HCT116 (cell line): Measurements from ENCODE around the gene CYP11A1. TPM values are rescaled to one million over a fixed set of nuclear protein-coding genes. Genes with fewer than 3 reads are reported as not detected.

Experiments used
- ATAC-seq: fragments of 200-7000 bp; cut with Tn5 transposase; 2 replicates; pipeline ENCODE4 v1.9.1; 2020; ENCODE audit warnings: mild to moderate bottlenecking, moderate library complexity
- BruUV-seq: library from RNA; stranded (reverse); fragments of 400-500 nt; replicated peaks from 2 replicates; lab custom pipeline; 2021; lab: Mats Ljungman, UMichigan
- CTCF ChIA-PET: fragments of 300-600 bp; sonication (Branson Sonifier 250); formaldehyde crosslinking; loops from one replicate; lab custom pipeline; 2021; ENCODE audit warnings: antibody characterized with exemption; lab: Charles Lee
- POLR2A ChIA-PET: fragments of 300-600, 350-600 bp; sonication (Branson Sonifier 250); formaldehyde crosslinking; loops from one replicate; lab custom pipeline; 2021; ENCODE audit warnings: antibody characterized with exemption; lab: Charles Lee
- RAD21 ChIA-PET, 2 experiments: fragments of 300-600 bp; sonication (Branson Sonifier 250); formaldehyde crosslinking; loops; one replicate each; lab custom pipeline; 2023; ENCODE audit warnings: low total read pairs in 2 of 2; ENCODE audit not compliant: uncharacterized antibody in 2 of 2, unreplicated experiment in 2 of 2, low non-redundant PET in 1 of 2; lab: Charles Lee
- DNase-seq: peaks from one replicate; pipeline ENCODE4 v3.0.0-alpha.2; 2010; ENCODE audit warnings: low read depth, low spot score
- H2AFZ ChIP-seq: fragments of 200-600 bp; shearing (Covaris generic), sonication (generic); 2 replicates; pipeline ENCODE4 v1.6.1; 2017; ENCODE audit warnings: low read depth, mixed run types, mixed read lengths, antibody characterized with exemption, low read length; ENCODE audit not compliant: poor library complexity, severe bottlenecking
- H3K27ac ChIP-seq: 2 replicates; pipeline ENCODE4 v1.5.1; 2012; ENCODE audit warnings: low read depth, low read length
- H3K27me3 ChIP-seq: fragments of 200-600 bp; sonication (generic); 2 replicates; pipeline ENCODE4 v1.6.1; 2016; ENCODE audit warnings: mixed run types, low read length, mixed read lengths; ENCODE audit not compliant: insufficient read depth
- H3K36me3 ChIP-seq, 2 experiments: fragments of 200-500 bp in 1 of 2; fragments of 200-600 bp in 1 of 2; sonication (Bioruptor generic) in 1 of 2; sonication (generic) in 1 of 2; 2 replicates each; pipeline versions ENCODE4 v1.5.1 to v1.6.1; 2014 to 2016; ENCODE audit warnings: low read length in 2 of 2, inconsistent platforms in 1 of 2, mixed read lengths in 1 of 2, mixed run types in 1 of 2; ENCODE audit not compliant: insufficient read depth in 2 of 2, control insufficient read depth in 1 of 2
- H3K4me1 ChIP-seq, 2 experiments: fragments of 200-600 bp in 1 of 2; sonication (generic) in 1 of 2; 2 replicates each; pipeline versions ENCODE4 v1.5.1 to v1.6.1; 2012 to 2017; ENCODE audit warnings: low read length in 2 of 2, inconsistent platforms in 1 of 2, mild to moderate bottlenecking in 1 of 2, mixed read lengths in 1 of 2, mixed run types in 1 of 2, moderate library complexity in 1 of 2; ENCODE audit not compliant: insufficient read depth in 2 of 2, control insufficient read depth in 1 of 2
- H3K4me2 ChIP-seq: fragments of 200-600 bp; sonication (generic); 2 replicates; pipeline ENCODE4 v1.6.1; 2017; ENCODE audit warnings: mixed run types, low read length, mixed read lengths
- H3K4me3 ChIP-seq, 2 experiments: fragments of 200-600 bp in 1 of 2; sonication (generic) in 1 of 2; replicated peaks in 1 of 2; 2 replicates each; pipeline ENCODE4 v1.5.1; 2011 to 2016; ENCODE audit warnings: low read length in 2 of 2, control low read depth in 1 of 2, low read depth in 1 of 2, mild to moderate bottlenecking in 1 of 2, mixed read lengths in 1 of 2, mixed run types in 1 of 2
- H3K79me2 ChIP-seq: fragments of 200-600 bp; sonication (generic); 2 replicates; pipeline ENCODE4 v1.6.1; 2017; ENCODE audit warnings: mild to moderate bottlenecking, mixed run types, low read length, moderate library complexity, mixed read lengths; ENCODE audit not compliant: insufficient read depth
- H3K9ac ChIP-seq: fragments of 200-600 bp; sonication (generic); 2 replicates; pipeline ENCODE4 v1.6.1; 2016; ENCODE audit warnings: low read length, mixed read lengths
- H3K9me2 ChIP-seq: fragments of 200-600 bp; sonication (generic), shearing (Covaris generic); 2 replicates; pipeline ENCODE4 v1.6.1; 2017; ENCODE audit warnings: mixed run types, mild to moderate bottlenecking, moderate library complexity; ENCODE audit not compliant: insufficient read depth
- H3K9me3 ChIP-seq, 2 experiments: fragments of 200-500 bp in 1 of 2; fragments of 200-600 bp in 1 of 2; sonication (Bioruptor generic) in 1 of 2; sonication (generic) in 1 of 2; 2 replicates each; pipeline ENCODE4 v1.6.1; 2014 to 2017; ENCODE audit warnings: low read length in 2 of 2, mixed read lengths in 2 of 2, inconsistent platforms in 1 of 2, low read depth in 1 of 2, mild to moderate bottlenecking in 1 of 2, mixed run types in 1 of 2, moderate library complexity in 1 of 2; ENCODE audit not compliant: control insufficient read depth in 1 of 2, insufficient read depth in 1 of 2
- H4K20me1 ChIP-seq: fragments of 200-600 bp; sonication (generic), shearing (Covaris generic); 2 replicates; pipeline ENCODE4 v1.6.1; 2017; ENCODE audit warnings: mixed run types, mild to moderate bottlenecking, moderate library complexity; ENCODE audit not compliant: insufficient read depth
- CBX3 ChIP-seq: IDR thresholded peaks from 2 replicates; pipeline ENCODE4 v1.6.1; 2012; ENCODE audit warnings: low read depth
- EGR1 ChIP-seq: IDR thresholded peaks from 2 replicates; pipeline ENCODE4 v1.6.1; 2012; ENCODE audit warnings: low read depth
- EZH2phosphoT487 ChIP-seq: fragments of 200-600 bp; IDR thresholded peaks from 2 replicates; pipeline ENCODE4 v1.6.1; 2018; ENCODE audit warnings: antibody characterized with exemption, borderline replicate concordance
- JUND ChIP-seq: IDR thresholded peaks from 2 replicates; pipeline ENCODE4 v1.6.1; 2012
- POLR2AphosphoS5 ChIP-seq: IDR thresholded peaks from 2 replicates; pipeline ENCODE4 v1.6.1; 2011; ENCODE audit warnings: mild to moderate bottlenecking, low read depth, low read length, moderate library complexity
- SRF ChIP-seq: IDR thresholded peaks from 2 replicates; pipeline ENCODE4 v1.6.1; 2012; ENCODE audit warnings: low read depth
- TCF7L2 ChIP-seq: IDR thresholded peaks from 2 replicates; pipeline ENCODE4 v1.7.0; 2011; ENCODE audit warnings: borderline replicate concordance, inconsistent platforms; ENCODE audit not compliant: insufficient read depth, insufficient read length; ENCODE audit errors: extremely low read depth
- intact Hi-C: fragments of 100-400 bp; cut with micrococcal nuclease; formaldehyde crosslinking; loops from 2 replicates; pipeline ENCODE4 v1.10.0; 2022
- total RNA-seq: library from RNA; stranded (reverse); gene quantifications from one replicate; pipeline ENCODE4 v1.2.1, GENCODE V29; 2021; ENCODE audit not compliant: unreplicated experiment
- TF ChIP-seq, protein P1 (sequence below): IDR thresholded peaks from 2 replicates; pipeline ENCODE4 v1.6.1; 2012
- TF ChIP-seq, protein P2 (sequence below), 3 experiments: fragments of 200-600 bp in 1 of 3; sonication (generic) in 1 of 3; IDR thresholded peaks in 2 of 3; conservative IDR thresholded peaks in 1 of 3; 2 replicates each; pipeline ENCODE4 v1.5.1; 2012 to 2017; ENCODE audit warnings: low read depth in 2 of 3, low read length in 2 of 3, antibody characterized with exemption in 1 of 3, borderline replicate concordance in 1 of 3, control low read depth in 1 of 3, mild to moderate bottlenecking in 1 of 3, mixed read lengths in 1 of 3, mixed run types in 1 of 3, moderate library complexity in 1 of 3; ENCODE audit not compliant: insufficient read depth in 1 of 3

The CYP11A1 gene
- total RNA-seq, 1 experiment from 2014 or later, result 0.57 TPM

DNA sequence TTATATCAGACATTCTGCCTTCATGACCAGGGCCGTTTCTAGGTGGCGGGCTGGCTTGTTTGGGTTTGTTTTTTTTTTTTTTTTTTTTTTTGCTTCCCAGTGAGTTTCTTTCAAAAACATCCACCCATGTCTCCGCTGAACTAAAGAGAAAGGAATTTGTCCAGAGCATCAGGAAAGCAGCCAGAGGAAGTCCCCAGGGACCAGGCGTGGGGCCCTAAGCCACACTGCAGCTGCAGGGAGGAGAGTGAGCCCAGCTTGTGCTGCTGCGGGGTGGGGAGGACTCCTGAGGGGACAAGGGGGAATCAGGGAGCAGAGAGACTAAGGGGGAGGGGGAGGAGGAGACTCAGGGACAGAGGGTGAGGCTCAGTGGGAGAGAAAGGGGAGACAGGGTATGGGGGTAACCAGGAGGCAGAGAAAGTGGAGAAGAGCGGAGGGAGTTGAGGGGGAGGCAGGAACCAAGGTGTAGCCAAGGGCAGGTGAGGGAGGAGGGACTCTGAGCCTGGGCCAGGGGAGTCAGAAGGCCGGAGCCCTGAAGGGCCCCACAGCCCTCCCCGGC, 49.5 kb downstream of the CYP11A1 start:
- no peak overlapping the region for H2AFZ ChIP-seq
- RAD21 ChIA-PET, result no interaction called here
- DNase-seq, result no peak
- H4K20me1 ChIP-seq, result no peaks in the 10 kb centered on the region
- no peak overlapping the region for H3K4me2 ChIP-seq
- H3K4me1 ChIP-seq, result no peaks in the 10 kb centered on the region; a peak in 2 of 4 replicates
- TF ChIP-seq JUND (no peak), CBX3 (no peak), TCF7L2 (no peak), SRF (no peak), EZH2phosphoT487 (no peak), EGR1 (no peak), POLR2AphosphoS5 (no peak)
- TF ChIP-seq, protein P1, sequence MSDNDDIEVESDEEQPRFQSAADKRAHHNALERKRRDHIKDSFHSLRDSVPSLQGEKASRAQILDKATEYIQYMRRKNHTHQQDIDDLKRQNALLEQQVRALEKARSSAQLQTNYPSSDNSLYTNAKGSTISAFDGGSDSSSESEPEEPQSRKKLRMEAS, result no peak
- TF ChIP-seq, protein P2, sequence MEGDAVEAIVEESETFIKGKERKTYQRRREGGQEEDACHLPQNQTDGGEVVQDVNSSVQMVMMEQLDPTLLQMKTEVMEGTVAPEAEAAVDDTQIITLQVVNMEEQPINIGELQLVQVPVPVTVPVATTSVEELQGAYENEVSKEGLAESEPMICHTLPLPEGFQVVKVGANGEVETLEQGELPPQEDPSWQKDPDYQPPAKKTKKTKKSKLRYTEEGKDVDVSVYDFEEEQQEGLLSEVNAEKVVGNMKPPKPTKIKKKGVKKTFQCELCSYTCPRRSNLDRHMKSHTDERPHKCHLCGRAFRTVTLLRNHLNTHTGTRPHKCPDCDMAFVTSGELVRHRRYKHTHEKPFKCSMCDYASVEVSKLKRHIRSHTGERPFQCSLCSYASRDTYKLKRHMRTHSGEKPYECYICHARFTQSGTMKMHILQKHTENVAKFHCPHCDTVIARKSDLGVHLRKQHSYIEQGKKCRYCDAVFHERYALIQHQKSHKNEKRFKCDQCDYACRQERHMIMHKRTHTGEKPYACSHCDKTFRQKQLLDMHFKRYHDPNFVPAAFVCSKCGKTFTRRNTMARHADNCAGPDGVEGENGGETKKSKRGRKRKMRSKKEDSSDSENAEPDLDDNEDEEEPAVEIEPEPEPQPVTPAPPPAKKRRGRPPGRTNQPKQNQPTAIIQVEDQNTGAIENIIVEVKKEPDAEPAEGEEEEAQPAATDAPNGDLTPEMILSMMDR (IDR thresholded peaks at IDR 0.05 in 2 of 3, conservative IDR thresholded peaks at IDR 0.05 in 1 of 3; ENCODE audit: borderline replicate concordance in 1 of 3, insufficient read depth in 1 of 3, low read depth in 2 of 3, low read length in 2 of 3), result no peak
- no TSS peak for BruUV-seq
- H3K27ac ChIP-seq, result no peak overlapping the region
- no peak overlapping the region for H3K4me3 ChIP-seq
- no peaks in the 10 kb centered on the region for H3K9me2 ChIP-seq
- intact Hi-C loops, result no loop called here
- H3K9me3 ChIP-seq, result no peaks in the 10 kb centered on the region
- POLR2A ChIA-PET, result no interaction called here
- no peak overlapping the region for H3K9ac ChIP-seq
- CTCF ChIA-PET, result interaction anchor here (1.0 to 6.7 kb wide), 6 partner anchors 8 to 367 kb away, joined by 3 to 126 read pairs (median 4); no protein-coding TSS in a partner anchor
- ATAC-seq, result no peak
- H3K27me3 ChIP-seq, result no peaks in the 10 kb centered on the region
- H3K79me2 ChIP-seq, result no peaks in the 10 kb centered on the region
- H3K36me3 ChIP-seq, result no peaks in the 10 kb centered on the region
